ENCODE measurements around the gene PRPSAP1.

GRCh38 chr17:76360461-76360860 is 6.7 kb upstream of the PRPSAP1 start:
- no peak for TF ChIP-seq CTCF (IDR thresholded peaks at IDR 0.05)
- TF ChIP-seq POLR2AphosphoS5 (IDR thresholded peaks at IDR 0.05), result no peak
- TF ChIP-seq POLR2A (IDR thresholded peaks at IDR 0.05), result no peak
- no peak for TF ChIP-seq EP300 (IDR thresholded peaks at IDR 0.05)
